Measurements from ENCODE around the gene SGK1. TPM values are rescaled to one million over a fixed set of nuclear protein-coding genes. Genes with fewer than 3 reads are reported as not detected.

Gene SGK1
- total RNA-seq, 1 experiment from 2014 or later: 95.2 TPM

DNA sequence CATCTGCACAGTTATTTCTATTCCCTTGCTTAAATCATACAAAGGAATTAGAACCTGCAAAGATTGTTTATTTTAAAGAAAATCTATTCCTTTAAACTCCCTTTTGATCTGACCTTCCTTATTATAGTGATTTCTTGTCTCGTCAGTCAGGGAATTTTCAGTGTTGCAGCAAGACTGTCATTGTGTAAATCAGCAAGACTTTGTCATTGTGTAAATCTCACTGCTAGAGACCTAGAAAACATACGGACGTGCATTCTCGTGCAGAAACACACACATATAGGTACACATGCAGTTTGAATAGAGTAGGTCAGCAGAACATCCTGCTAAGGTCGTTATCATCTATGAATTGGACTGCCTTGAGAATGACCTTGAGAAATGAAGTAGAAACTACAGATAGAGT is 6.2 kb upstream of the SGK1 start:
- Histone ChIP-seq H3K9ac (ENCODE audit: low read length) (no peak overlapping the region), H2AFZ (ENCODE audit: low read length) (no peak overlapping the region), H3K36me3 (ENCODE audit: low read depth, low read length) (no peaks in the 10 kb centered on the region), H3K27ac (ENCODE audit: low read length) (no peak overlapping the region), H3K27me3 (ENCODE audit: low read length) (no peaks in the 10 kb centered on the region), H3K4me1 (ENCODE audit: insufficient read depth, low read length) (no peaks in the 10 kb centered on the region), H3K9me2 (replicated peaks; ENCODE audit: low read length) (no peaks in the 10 kb centered on the region), H3K79me2 (ENCODE audit: low read length) (no peaks in the 10 kb centered on the region), H3F3A (ENCODE audit: low read length, unreplicated experiment) (no peaks in the 10 kb centered on the region), H3K4me3 (ENCODE audit: low read length) (no peak overlapping the region), H3K9me3 (ENCODE audit: low read length) (no peaks in the 10 kb centered on the region), H3K4me2 (ENCODE audit: low read length) (no peak overlapping the region), H4K20me1 (ENCODE audit: low read length) (no peaks in the 10 kb centered on the region)
- DNase-seq (no peak), ATAC-seq (no peak)
- TF ChIP-seq EZH2 (IDR thresholded peaks at IDR 0.05; ENCODE audit: low read length, unreplicated experiment) (no peak), EZH2phosphoT487 (IDR thresholded peaks at IDR 0.05; ENCODE audit: borderline replicate concordance, low read length) (no peak)
- TF ChIP-seq, protein P1, sequence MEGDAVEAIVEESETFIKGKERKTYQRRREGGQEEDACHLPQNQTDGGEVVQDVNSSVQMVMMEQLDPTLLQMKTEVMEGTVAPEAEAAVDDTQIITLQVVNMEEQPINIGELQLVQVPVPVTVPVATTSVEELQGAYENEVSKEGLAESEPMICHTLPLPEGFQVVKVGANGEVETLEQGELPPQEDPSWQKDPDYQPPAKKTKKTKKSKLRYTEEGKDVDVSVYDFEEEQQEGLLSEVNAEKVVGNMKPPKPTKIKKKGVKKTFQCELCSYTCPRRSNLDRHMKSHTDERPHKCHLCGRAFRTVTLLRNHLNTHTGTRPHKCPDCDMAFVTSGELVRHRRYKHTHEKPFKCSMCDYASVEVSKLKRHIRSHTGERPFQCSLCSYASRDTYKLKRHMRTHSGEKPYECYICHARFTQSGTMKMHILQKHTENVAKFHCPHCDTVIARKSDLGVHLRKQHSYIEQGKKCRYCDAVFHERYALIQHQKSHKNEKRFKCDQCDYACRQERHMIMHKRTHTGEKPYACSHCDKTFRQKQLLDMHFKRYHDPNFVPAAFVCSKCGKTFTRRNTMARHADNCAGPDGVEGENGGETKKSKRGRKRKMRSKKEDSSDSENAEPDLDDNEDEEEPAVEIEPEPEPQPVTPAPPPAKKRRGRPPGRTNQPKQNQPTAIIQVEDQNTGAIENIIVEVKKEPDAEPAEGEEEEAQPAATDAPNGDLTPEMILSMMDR (conservative IDR thresholded peaks at IDR 0.05; ENCODE audit: low read depth, low read length): no peak
- CTCF ChIA-PET: no interaction called here
- POLR2A ChIA-PET (ENCODE audit: unreplicated experiment): no interaction called here
- intact Hi-C loops (cut with micrococcal nuclease): no loop called here
- no TSS peak for BruUV-seq (replicated peaks)

DNA sequence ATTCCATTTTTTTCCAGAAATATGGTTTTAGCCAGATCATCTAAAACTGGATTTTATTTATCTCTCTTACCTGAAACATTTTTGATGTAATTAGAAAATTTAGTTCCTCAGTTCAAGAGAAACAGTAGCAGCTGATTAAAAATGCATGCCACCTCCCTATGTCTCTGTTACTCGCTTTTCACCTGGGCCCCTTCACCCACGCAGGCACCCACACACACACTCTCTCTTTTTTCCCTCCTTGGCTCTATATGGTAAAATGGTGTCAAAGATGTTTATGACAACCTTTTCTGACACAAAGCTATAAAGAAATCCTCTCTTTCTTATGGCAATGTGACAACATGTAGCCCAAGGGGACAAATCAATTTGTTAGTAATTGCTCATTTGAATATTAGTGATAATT is 5.8 kb upstream of the SGK1 start:
- no TSS peak for BruUV-seq (replicated peaks)
- no peaks in the 10 kb centered on the region for H3K9me2 ChIP-seq (replicated peaks; ENCODE audit: low read length)
- no peak for ATAC-seq

DNA sequence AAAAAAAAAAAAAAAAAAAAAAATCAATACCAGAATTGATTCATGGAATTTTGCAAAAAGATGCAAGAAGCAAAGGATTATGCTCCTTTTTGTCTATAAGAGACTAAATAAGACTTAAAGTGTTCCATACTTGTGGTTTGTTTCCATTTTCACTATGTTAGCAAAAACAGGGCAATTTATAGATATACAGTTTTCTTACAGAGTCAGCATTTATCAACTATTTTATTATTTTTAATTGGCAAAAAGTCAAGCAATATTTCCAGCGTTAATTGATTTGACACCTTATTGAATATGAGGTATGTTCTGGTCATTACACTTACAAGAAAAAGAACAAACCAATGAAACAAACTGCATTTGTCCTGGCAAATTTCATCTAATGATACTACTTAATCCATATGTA is 5.4 kb upstream of the SGK1 start:
- POLR2A ChIA-PET (ENCODE audit: unreplicated experiment): no interaction called here
- Histone ChIP-seq H3K4me3 (ENCODE audit: low read length) (no peak overlapping the region), H3K4me1 (ENCODE audit: insufficient read depth, low read length) (0 out of 2 replicates have a peak, but pooled peaks cover 1% of the 10 kb centered on the region), H3K4me2 (ENCODE audit: low read length) (no peak overlapping the region), H3F3A (ENCODE audit: low read length, unreplicated experiment) (no peaks in the 10 kb centered on the region), H3K79me2 (ENCODE audit: low read length) (no peaks in the 10 kb centered on the region), H2AFZ (ENCODE audit: low read length) (no peak overlapping the region), H3K36me3 (ENCODE audit: low read depth, low read length) (no peaks in the 10 kb centered on the region), H3K9ac (ENCODE audit: low read length) (no peak overlapping the region), H3K9me3 (ENCODE audit: low read length) (no peaks in the 10 kb centered on the region), H3K27me3 (ENCODE audit: low read length) (no peaks in the 10 kb centered on the region), H3K27ac (ENCODE audit: low read length) (no peak overlapping the region), H3K9me2 (replicated peaks; ENCODE audit: low read length) (no peaks in the 10 kb centered on the region), H4K20me1 (ENCODE audit: low read length) (no peaks in the 10 kb centered on the region)
- CTCF ChIA-PET: no interaction called here
- ATAC-seq (no peak), DNase-seq (no peak)
- TF ChIP-seq, protein P1 (conservative IDR thresholded peaks at IDR 0.05; ENCODE audit: low read depth, low read length): no peak
- TF ChIP-seq EZH2phosphoT487 (IDR thresholded peaks at IDR 0.05; ENCODE audit: borderline replicate concordance, low read length) (no peak), EZH2 (IDR thresholded peaks at IDR 0.05; ENCODE audit: low read length, unreplicated experiment) (no peak)
- no TSS peak for BruUV-seq (replicated peaks)
- intact Hi-C loops (cut with micrococcal nuclease): no loop called here

More for the DNA sequence above, 5.8 kb upstream of the SGK1 start:
- intact Hi-C loops (cut with micrococcal nuclease): no loop called here
- DNase-seq: no peak
- H3K27me3 ChIP-seq (ENCODE audit: low read length): no peaks in the 10 kb centered on the region
- H3K4me3 ChIP-seq (ENCODE audit: low read length): no peak overlapping the region
- POLR2A ChIA-PET (ENCODE audit: unreplicated experiment): no interaction called here
- H3K9me3 ChIP-seq (ENCODE audit: low read length): no peaks in the 10 kb centered on the region
- no peaks in the 10 kb centered on the region for H3K36me3 ChIP-seq (ENCODE audit: low read depth, low read length)
- CTCF ChIA-PET: no interaction called here
- TF ChIP-seq, protein P1 (conservative IDR thresholded peaks at IDR 0.05; ENCODE audit: low read depth, low read length): no peak
- TF ChIP-seq EZH2 (IDR thresholded peaks at IDR 0.05; ENCODE audit: low read length, unreplicated experiment): no peak
- no peak for TF ChIP-seq EZH2phosphoT487 (IDR thresholded peaks at IDR 0.05; ENCODE audit: borderline replicate concordance, low read length)
- no peak overlapping the region for H3K4me2 ChIP-seq (ENCODE audit: low read length)
- no peak overlapping the region for H3K27ac ChIP-seq (ENCODE audit: low read length)
- H3K79me2 ChIP-seq (ENCODE audit: low read length): no peaks in the 10 kb centered on the region
- H4K20me1 ChIP-seq (ENCODE audit: low read length): no peaks in the 10 kb centered on the region
- no peaks in the 10 kb centered on the region for H3F3A ChIP-seq (ENCODE audit: low read length, unreplicated experiment)
- no peak overlapping the region for H3K9ac ChIP-seq (ENCODE audit: low read length)
- H2AFZ ChIP-seq (ENCODE audit: low read length): no peak overlapping the region
- H3K4me1 ChIP-seq (ENCODE audit: insufficient read depth, low read length): no peaks in the 10 kb centered on the region
